ENCODE data around the gene SHOX.
"Not testable (repeated sequence)": the region's sequence is repeated elsewhere in the genome, so short reads cannot be mapped to it uniquely, and the experiment has no call there.

DNA sequence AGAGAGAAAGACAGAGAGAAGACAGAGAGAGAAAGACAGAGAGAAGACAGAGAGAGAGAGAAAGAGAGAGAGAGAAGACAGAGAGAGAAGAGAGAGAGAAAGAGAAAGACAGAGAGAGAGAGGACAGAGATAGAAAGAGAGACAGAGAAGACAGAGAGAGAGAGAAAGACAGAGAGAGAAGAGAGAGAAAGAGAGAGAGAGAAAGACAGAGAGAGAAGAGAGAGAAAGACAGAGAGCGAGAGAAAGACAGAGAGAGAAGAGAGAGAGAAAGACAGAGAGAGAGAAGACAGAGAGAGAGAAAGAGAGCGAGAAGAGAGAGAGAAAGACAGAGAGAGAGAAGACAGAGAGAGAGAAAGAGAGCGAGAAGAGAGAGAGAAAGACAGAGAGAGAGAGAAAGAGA is 7.8 kb upstream of the SHOX start:
- not testable (repeated sequence) for TF ChIP-seq POLR2AphosphoS5, POLR2A, EP300 (IDR thresholded peaks at IDR 0.05)
- TF ChIP-seq, protein P1, sequence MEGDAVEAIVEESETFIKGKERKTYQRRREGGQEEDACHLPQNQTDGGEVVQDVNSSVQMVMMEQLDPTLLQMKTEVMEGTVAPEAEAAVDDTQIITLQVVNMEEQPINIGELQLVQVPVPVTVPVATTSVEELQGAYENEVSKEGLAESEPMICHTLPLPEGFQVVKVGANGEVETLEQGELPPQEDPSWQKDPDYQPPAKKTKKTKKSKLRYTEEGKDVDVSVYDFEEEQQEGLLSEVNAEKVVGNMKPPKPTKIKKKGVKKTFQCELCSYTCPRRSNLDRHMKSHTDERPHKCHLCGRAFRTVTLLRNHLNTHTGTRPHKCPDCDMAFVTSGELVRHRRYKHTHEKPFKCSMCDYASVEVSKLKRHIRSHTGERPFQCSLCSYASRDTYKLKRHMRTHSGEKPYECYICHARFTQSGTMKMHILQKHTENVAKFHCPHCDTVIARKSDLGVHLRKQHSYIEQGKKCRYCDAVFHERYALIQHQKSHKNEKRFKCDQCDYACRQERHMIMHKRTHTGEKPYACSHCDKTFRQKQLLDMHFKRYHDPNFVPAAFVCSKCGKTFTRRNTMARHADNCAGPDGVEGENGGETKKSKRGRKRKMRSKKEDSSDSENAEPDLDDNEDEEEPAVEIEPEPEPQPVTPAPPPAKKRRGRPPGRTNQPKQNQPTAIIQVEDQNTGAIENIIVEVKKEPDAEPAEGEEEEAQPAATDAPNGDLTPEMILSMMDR (IDR thresholded peaks at IDR 0.05), result not testable (repeated sequence)

Measured in sigmoid colon (tissue), 4 donors.